ENCODE data around the gene DNAJB8.

The DNAJB8 gene

GRCh38 chr3:128472449-128473179, 5.9 kb upstream of the DNAJB8 start:
- no peak overlapping the region for H3K4me3 ChIP-seq (ENCODE audit: low read depth, low read length)
- H3K27ac ChIP-seq = no peak overlapping the region
- no peaks in the 10 kb centered on the region for H3K9me3 ChIP-seq (ENCODE audit: severe bottlenecking)
- peaks cover 19% of the 10 kb centered on the region for H3K27me3 ChIP-seq (ENCODE audit: insufficient read depth, low read depth, severe bottlenecking)
- no peaks in the 10 kb centered on the region for H3K36me3 ChIP-seq
- no peak for DNase-seq
- TF ChIP-seq CTCF (IDR thresholded peaks at IDR 0.05; ENCODE audit: low read depth, low read length) = no peak

- Histone ChIP-seq H3K27ac (no peak overlapping the region), H3K4me3 (ENCODE audit: low read depth, low read length) (no peak overlapping the region), H3K9me3 (ENCODE audit: severe bottlenecking) (no peaks in the 10 kb centered on the region), H3K27me3 (ENCODE audit: insufficient read depth, low read depth, severe bottlenecking) (peaks cover 15% of the 10 kb centered on the region), H3K36me3 (no peaks in the 10 kb centered on the region)
- no peak for TF ChIP-seq CTCF (IDR thresholded peaks at IDR 0.05; ENCODE audit: low read depth, low read length)
- DNase-seq = no peak
Observed at GRCh38 chr3:128471720-128472119, 5.0 kb upstream of the DNAJB8 start.

- Histone ChIP-seq H3K4me3 (ENCODE audit: low read depth, low read length) (no peak overlapping the region), H3K27ac (no peak overlapping the region), H3K9me3 (ENCODE audit: severe bottlenecking) (no peaks in the 10 kb centered on the region), H3K36me3 (no peaks in the 10 kb centered on the region), H3K27me3 (ENCODE audit: insufficient read depth, low read depth, severe bottlenecking) (peaks cover 21% of the 10 kb centered on the region)
- no peak for TF ChIP-seq CTCF (IDR thresholded peaks at IDR 0.05; ENCODE audit: low read depth, low read length)
- no peak for DNase-seq
Observed at GRCh38 chr3:128471110-128471509, 4.4 kb upstream of the DNAJB8 start.

GRCh38 chr3:128470134-128470899, 3.6 kb upstream of the DNAJB8 start:
- DNase-seq = no peak
- H3K4me3 ChIP-seq (ENCODE audit: low read depth, low read length) = no peak overlapping the region
- TF ChIP-seq CTCF (IDR thresholded peaks at IDR 0.05; ENCODE audit: low read depth, low read length) = no peak
- H3K36me3 ChIP-seq = no peaks in the 10 kb centered on the region
- H3K27me3 ChIP-seq (ENCODE audit: insufficient read depth, low read depth, severe bottlenecking) = peaks cover 29% of the 10 kb centered on the region
- H3K9me3 ChIP-seq (ENCODE audit: severe bottlenecking) = no peaks in the 10 kb centered on the region
- no peak overlapping the region for H3K27ac ChIP-seq

GRCh38 chr3:128469556-128469955, 2.9 kb upstream of the DNAJB8 start:
- DNase-seq = no peak
- H3K9me3 ChIP-seq (ENCODE audit: severe bottlenecking) = no peaks in the 10 kb centered on the region
- H3K27ac ChIP-seq = no peak overlapping the region
- H3K4me3 ChIP-seq (ENCODE audit: low read depth, low read length) = no peak overlapping the region
- no peaks in the 10 kb centered on the region for H3K36me3 ChIP-seq
- no peak for TF ChIP-seq CTCF (IDR thresholded peaks at IDR 0.05; ENCODE audit: low read depth, low read length)
- H3K27me3 ChIP-seq (ENCODE audit: insufficient read depth, low read depth, severe bottlenecking) = peaks cover 34% of the 10 kb centered on the region
